ENCODE measurements around the gene PUM1.

GRCh38 chr1:31105646-31106045, 40.1 kb upstream of the PUM1 start:
- TF ChIP-seq POLR2A (IDR thresholded peaks at IDR 0.05) (no peak), CTCF (IDR thresholded peaks at IDR 0.05) (no peak), EP300 (IDR thresholded peaks at IDR 0.05) (no peak)
